Upper lobe of right lung (tissue), 1 donor: ENCODE measurements around the gene KDF1. TPM values are rescaled to one million over a fixed set of nuclear protein-coding genes. Genes with fewer than 3 reads are reported as not detected.

ENCODE experiments used
- ATAC-seq: fragments of 200-7000 bp; cut with Tn5 transposase; one replicate; pipeline ENCODE4 v1.9.1; 2020; ENCODE audit warnings: mild to moderate bottlenecking, moderate library complexity
- DNase-seq: peaks from one replicate; pipeline ENCODE4 v3.0.0-alpha.2; 2020
- H3K27ac ChIP-seq: fragments of 200-600 bp; one replicate; pipeline ENCODE4 v1.8.0; 2022
- H3K27me3 ChIP-seq: fragments of 200-600 bp; one replicate; pipeline ENCODE4 v1.8.0; 2022; ENCODE audit warnings: mild to moderate bottlenecking
- H3K36me3 ChIP-seq: fragments of 200-600 bp; one replicate; pipeline ENCODE4 v1.8.0; 2022
- H3K4me1 ChIP-seq: fragments of 200-600 bp; one replicate; pipeline ENCODE4 v1.8.0; 2022
- H3K4me3 ChIP-seq: fragments of 200-600 bp; one replicate; pipeline ENCODE4 v1.8.0; 2022; ENCODE audit warnings: mild to moderate bottlenecking
- H3K9me3 ChIP-seq: fragments of 200-600 bp; one replicate; pipeline ENCODE4 v1.8.0; 2022
- CTCF ChIP-seq: fragments of 200-600 bp; IDR thresholded peaks from one replicate; pipeline ENCODE4 v1.8.0; 2022; ENCODE audit warnings: antibody characterized with exemption
- intact Hi-C: fragments of 100-400 bp; cut with DNase I; formaldehyde crosslinking; loops from one replicate; pipeline ENCODE4 v1.11.0; 2022
- total RNA-seq: library from RNA; stranded (reverse); fragmentation: NEBNext Ultra II Directional; extraction: Animal tissue kit (Norgen Biotek cat#: 25700); gene quantifications from one replicate; pipeline ENCODE4 v1.2.1, GENCODE V29; 2021
- donor health status: DM: no; HTN: yes; CAD: no; lungs with severe emphysema.

Gene KDF1
- total RNA-seq, 1 donor from 2014 or later = 10.5 TPM

- no peaks in the 10 kb centered on the region for H3K27me3 ChIP-seq
- no peaks in the 10 kb centered on the region for H3K36me3 ChIP-seq
- intact Hi-C loops = no loop called here
- no peak overlapping the region for H3K27ac ChIP-seq
- no peak overlapping the region for H3K4me3 ChIP-seq
- H3K9me3 ChIP-seq = no peaks in the 10 kb centered on the region
- H3K4me1 ChIP-seq = no peaks in the 10 kb centered on the region
- DNase-seq (no peak), ATAC-seq (no peak)
- TF ChIP-seq CTCF = no peak
These were observed 16.6 kb upstream of the KDF1 start for GRCh38 chr1:26976621-26977510.

- ATAC-seq (no peak), DNase-seq (no peak)
- Histone ChIP-seq H3K9me3 (no peaks in the 10 kb centered on the region), H3K4me3 (no peak overlapping the region), H3K36me3 (no peaks in the 10 kb centered on the region), H3K27me3 (no peaks in the 10 kb centered on the region), H3K27ac (no peak overlapping the region), H3K4me1 (no peaks in the 10 kb centered on the region)
- no peak for TF ChIP-seq CTCF
- intact Hi-C loops = no loop called here
These were observed 12.6 kb upstream of the KDF1 start for GRCh38 chr1:26972821-26973220.

- Histone ChIP-seq H3K36me3 (no peaks in the 10 kb centered on the region), H3K4me1 (no peaks in the 10 kb centered on the region), H3K4me3 (no peak overlapping the region), H3K27ac (no peak overlapping the region), H3K9me3 (no peaks in the 10 kb centered on the region), H3K27me3 (no peaks in the 10 kb centered on the region)
- DNase-seq (no peak), ATAC-seq (no peak)
- TF ChIP-seq CTCF = no peak
- intact Hi-C loops = no loop called here
These were observed 12.1 kb upstream of the KDF1 start for GRCh38 chr1:26972390-26972789.

GRCh38 chr1:26971590-26971989, 11.3 kb upstream of the KDF1 start:
- no peaks in the 10 kb centered on the region for H3K4me1 ChIP-seq
- H3K4me3 ChIP-seq = no peak overlapping the region
- intact Hi-C loops = no loop called here
- no peaks in the 10 kb centered on the region for H3K36me3 ChIP-seq
- ATAC-seq = no peak
- H3K27me3 ChIP-seq = no peaks in the 10 kb centered on the region
- no peak overlapping the region for H3K27ac ChIP-seq
- DNase-seq = no peak
- no peak for TF ChIP-seq CTCF
- no peaks in the 10 kb centered on the region for H3K9me3 ChIP-seq

GRCh38 chr1:26970810-26971209, 10.5 kb upstream of the KDF1 start:
- DNase-seq (no peak), ATAC-seq (no peak)
- TF ChIP-seq CTCF = no peak
- no peaks in the 10 kb centered on the region for H3K9me3 ChIP-seq
- H3K4me3 ChIP-seq = no peak overlapping the region
- H3K36me3 ChIP-seq = no peaks in the 10 kb centered on the region
- H3K27me3 ChIP-seq = no peaks in the 10 kb centered on the region
- no peaks in the 10 kb centered on the region for H3K4me1 ChIP-seq
- intact Hi-C loops = no loop called here
- no peak overlapping the region for H3K27ac ChIP-seq
